Glutamatergic neuron (in vitro differentiated cells): Measurements from ENCODE around the gene RAB17. TPM values are rescaled to one million over a fixed set of nuclear protein-coding genes. Genes with fewer than 3 reads are reported as not detected.

Experiments used
- DNase-seq: peaks from one replicate; pipeline ENCODE4 v3.0.0; 2022
- H3K27ac Mint-ChIP-seq: one replicate; pipeline ENCODE4 v1.8.0; 2020; ENCODE audit warnings: mild to moderate bottlenecking, mixed read lengths, inconsistent platforms; ENCODE audit not compliant: unreplicated experiment
- H3K27me3 Mint-ChIP-seq: one replicate; pipeline ENCODE4 v1.8.0; 2020; ENCODE audit warnings: mild to moderate bottlenecking, moderate library complexity, mixed read lengths, inconsistent platforms; ENCODE audit not compliant: unreplicated experiment
- H3K36me3 Mint-ChIP-seq: one replicate; pipeline ENCODE4 v1.8.0; 2020; ENCODE audit warnings: mild to moderate bottlenecking, mixed read lengths, inconsistent platforms; ENCODE audit not compliant: unreplicated experiment
- H3K4me1 Mint-ChIP-seq: one replicate; pipeline ENCODE4 v1.8.0; 2020; ENCODE audit warnings: mild to moderate bottlenecking, low read depth, mixed read lengths, inconsistent platforms; ENCODE audit not compliant: unreplicated experiment
- H3K4me3 Mint-ChIP-seq: one replicate; pipeline ENCODE4 v1.8.0; 2020; ENCODE audit warnings: mild to moderate bottlenecking, mixed read lengths, inconsistent platforms; ENCODE audit not compliant: unreplicated experiment
- H3K9me3 Mint-ChIP-seq: one replicate; pipeline ENCODE4 v1.8.0; 2020; ENCODE audit warnings: mild to moderate bottlenecking, moderate library complexity, mixed read lengths, inconsistent platforms; ENCODE audit not compliant: unreplicated experiment
- total RNA-seq: library from RNA; stranded (reverse); fragmentation: NEBNext Ultra II Directional; extraction: Animal tissue kit (Norgen Biotek cat#: 25700); gene quantifications from one replicate; pipeline ENCODE4 v1.2.1, GENCODE V29; 2021; ENCODE audit not compliant: unreplicated experiment
- TF ChIP-seq, protein P1 (sequence below): fragments of 200-600 bp; sonication (generic); IDR thresholded peaks from one replicate; pipeline ENCODE4 v1.5.0; 2021; ENCODE audit not compliant: partially characterized antibody, unreplicated experiment

The RAB17 gene
- total RNA-seq, 1 donor from 2014 or later = not detected

DNA sequence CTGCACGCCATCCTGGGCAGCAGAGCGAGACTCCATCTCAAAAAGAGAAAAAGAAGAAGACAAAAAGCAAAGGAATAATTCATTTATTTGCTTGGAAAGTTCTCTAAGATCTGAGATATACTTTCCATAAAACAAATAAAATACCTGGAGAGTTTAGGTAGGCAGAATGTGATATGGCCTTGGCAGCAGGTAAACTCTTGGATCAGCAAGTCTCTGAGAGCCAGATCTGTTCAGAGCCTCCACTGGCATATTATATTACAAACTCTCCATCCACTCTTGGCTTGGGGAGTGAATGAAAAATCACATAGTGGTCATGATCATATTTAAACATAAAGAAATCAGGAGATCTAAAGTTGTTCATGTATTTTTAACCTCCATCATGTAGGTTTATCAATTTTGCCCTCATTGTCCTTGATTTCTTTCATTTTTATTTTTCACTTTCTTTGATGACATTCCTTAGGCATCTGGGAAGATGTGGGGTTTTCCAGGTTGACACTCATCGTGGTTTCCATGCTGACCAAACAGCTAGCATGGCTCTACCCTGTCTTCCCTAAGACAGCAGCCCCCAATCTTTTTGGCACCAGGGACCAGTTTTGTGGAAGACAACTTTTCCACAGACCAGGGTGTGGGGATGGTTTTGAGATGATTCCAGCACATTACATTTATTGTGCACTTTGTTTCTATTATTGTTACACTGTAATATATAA is 47.0 kb upstream of the RAB17 start:
- Mint-ChIP-seq H3K36me3 (peaks cover 28% of the 10 kb centered on the region), H3K4me3 (no peak overlapping the region), H3K4me1 (peaks cover 5% of the 10 kb centered on the region), H3K27ac (no peak overlapping the region), H3K27me3 (peaks cover 3% of the 10 kb centered on the region), H3K9me3 (peaks cover 10% of the 10 kb centered on the region)
- TF ChIP-seq, protein P1, sequence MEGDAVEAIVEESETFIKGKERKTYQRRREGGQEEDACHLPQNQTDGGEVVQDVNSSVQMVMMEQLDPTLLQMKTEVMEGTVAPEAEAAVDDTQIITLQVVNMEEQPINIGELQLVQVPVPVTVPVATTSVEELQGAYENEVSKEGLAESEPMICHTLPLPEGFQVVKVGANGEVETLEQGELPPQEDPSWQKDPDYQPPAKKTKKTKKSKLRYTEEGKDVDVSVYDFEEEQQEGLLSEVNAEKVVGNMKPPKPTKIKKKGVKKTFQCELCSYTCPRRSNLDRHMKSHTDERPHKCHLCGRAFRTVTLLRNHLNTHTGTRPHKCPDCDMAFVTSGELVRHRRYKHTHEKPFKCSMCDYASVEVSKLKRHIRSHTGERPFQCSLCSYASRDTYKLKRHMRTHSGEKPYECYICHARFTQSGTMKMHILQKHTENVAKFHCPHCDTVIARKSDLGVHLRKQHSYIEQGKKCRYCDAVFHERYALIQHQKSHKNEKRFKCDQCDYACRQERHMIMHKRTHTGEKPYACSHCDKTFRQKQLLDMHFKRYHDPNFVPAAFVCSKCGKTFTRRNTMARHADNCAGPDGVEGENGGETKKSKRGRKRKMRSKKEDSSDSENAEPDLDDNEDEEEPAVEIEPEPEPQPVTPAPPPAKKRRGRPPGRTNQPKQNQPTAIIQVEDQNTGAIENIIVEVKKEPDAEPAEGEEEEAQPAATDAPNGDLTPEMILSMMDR = no peak
- no peak for DNase-seq

DNA sequence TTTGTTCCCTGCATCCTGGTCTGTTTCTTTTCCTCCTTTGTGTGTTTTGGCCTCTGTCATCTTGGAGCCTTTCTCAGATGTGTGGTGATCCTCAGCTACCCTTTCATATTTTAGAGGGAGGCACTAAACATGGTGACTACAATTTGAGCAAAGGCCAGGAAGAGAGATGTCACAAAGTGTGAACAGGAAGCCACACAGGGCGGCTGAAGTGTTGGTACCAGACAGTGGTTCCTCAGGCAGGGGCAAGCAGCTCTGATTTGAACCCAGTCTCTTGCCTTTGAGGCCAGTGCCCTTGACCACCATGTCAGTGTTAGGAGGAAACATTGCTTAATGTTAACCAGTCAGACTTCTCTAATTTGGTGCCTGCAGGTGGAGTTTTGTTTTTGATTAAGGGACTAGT is 46.0 kb upstream of the RAB17 start:
- peaks cover 25% of the 10 kb centered on the region for H3K36me3 Mint-ChIP-seq
- H3K4me3 Mint-ChIP-seq = no peak overlapping the region
- H3K9me3 Mint-ChIP-seq = peaks cover 10% of the 10 kb centered on the region
- H3K4me1 Mint-ChIP-seq = peaks cover 5% of the 10 kb centered on the region
- TF ChIP-seq, protein P1 = no peak
- H3K27me3 Mint-ChIP-seq = peaks cover 2% of the 10 kb centered on the region
- no peak overlapping the region for H3K27ac Mint-ChIP-seq
- DNase-seq = no peak

DNA sequence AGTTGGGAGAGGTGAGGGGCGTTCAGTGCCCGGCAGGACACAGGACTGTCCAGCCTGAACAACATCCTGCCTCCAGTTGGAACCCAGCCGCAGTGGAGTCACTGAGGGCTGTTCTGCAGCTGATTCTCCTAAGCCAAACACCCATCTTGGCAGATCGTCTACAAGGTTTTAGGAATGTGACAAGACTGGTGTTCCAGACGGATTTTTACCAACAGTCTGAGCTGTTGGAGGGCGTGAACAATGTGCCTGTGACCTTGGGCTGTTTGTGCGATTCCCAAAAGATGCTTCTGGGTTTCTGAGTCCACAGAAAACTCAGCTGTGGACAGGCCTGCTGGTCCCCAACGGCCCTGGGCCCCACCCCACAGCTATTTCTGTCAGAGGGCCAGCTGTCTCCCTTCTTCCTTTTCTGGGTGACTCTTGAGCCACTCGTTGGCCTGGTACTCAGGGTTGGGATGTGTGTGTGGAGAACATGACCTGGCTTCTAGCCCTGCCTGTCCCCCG is 42.6 kb upstream of the RAB17 start:
- H3K4me3 Mint-ChIP-seq = no peak overlapping the region
- no peak for DNase-seq
- TF ChIP-seq, protein P1 = no peak
- H3K9me3 Mint-ChIP-seq = peaks cover 6% of the 10 kb centered on the region
- peaks cover 20% of the 10 kb centered on the region for H3K36me3 Mint-ChIP-seq
- no peak overlapping the region for H3K27ac Mint-ChIP-seq
- H3K27me3 Mint-ChIP-seq = peaks cover 4% of the 10 kb centered on the region
- peaks cover 13% of the 10 kb centered on the region for H3K4me1 Mint-ChIP-seq

DNA sequence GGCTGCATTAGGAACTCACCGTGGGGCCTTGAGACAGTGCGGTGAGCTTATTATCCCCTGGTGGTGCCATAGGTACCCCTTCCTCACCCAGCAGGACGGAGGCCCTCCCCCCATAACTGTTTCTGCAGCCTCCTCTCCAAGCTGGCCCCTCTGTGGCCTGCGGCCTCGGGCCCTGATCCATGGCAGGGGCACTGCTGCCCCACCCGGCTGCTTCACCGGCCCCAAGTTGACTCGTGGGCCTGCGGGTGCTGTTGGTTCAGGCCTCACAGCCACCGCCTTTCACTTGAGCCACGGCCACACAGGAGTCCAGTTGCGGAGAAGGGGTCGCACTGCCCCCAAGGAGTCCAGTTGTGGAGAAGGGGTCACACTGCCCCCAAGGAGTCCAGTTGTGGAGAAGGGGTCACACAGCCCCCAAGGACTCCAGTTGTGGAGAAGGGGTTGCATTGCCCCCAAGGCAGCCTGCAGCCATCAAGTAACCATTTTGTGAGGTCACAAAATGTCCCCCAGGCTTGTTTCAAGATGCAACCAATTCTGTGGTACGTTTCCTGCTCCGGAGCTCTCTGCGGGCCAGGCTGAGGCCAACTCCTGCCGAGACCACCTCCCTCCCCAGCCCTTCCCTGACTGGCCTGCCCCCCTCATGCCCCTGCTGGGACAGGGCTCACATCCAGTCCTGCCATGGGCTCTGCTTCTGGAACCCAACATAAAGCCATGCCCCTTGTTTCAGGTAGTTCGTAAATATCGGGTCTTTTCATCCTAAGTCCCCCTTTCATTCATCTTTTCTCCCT is 41.5 kb upstream of the RAB17 start:
- peaks cover 13% of the 10 kb centered on the region for H3K4me1 Mint-ChIP-seq
- no peak for DNase-seq
- no peak overlapping the region for H3K4me3 Mint-ChIP-seq
- peaks cover 20% of the 10 kb centered on the region for H3K36me3 Mint-ChIP-seq
- TF ChIP-seq, protein P1 = no peak
- no peak overlapping the region for H3K27ac Mint-ChIP-seq
- peaks cover 6% of the 10 kb centered on the region for H3K27me3 Mint-ChIP-seq
- H3K9me3 Mint-ChIP-seq = peaks cover 8% of the 10 kb centered on the region
